ENCODE results near the gene TRIM50.

Gene TRIM50

DNA sequence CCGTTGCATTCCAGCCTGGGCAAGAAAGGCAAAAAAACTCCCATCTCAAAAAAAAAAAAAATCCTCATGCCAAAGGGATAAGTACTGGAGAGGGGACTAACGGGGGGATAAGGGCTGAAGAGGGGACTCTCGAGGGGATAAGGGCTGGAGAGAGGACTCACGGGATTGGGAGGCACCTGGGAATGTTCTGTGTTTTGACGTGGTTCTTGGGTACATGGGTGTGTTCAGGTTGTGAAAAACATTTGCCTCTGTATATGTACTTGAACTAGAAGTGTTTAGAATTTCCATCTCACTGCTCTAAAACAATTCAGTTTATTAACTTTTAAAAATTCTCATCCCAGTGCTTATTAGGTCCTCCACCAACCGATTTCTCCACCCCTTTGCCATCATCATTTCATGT is 4.6 kb upstream of the TRIM50 start:
- TF ChIP-seq GATA3 (IDR thresholded peaks at IDR 0.05; ENCODE audit: low read depth, low read length) (no peak), GATA2 (IDR thresholded peaks at IDR 0.05; ENCODE audit: low read depth, low read length) (no peak)

DNA sequence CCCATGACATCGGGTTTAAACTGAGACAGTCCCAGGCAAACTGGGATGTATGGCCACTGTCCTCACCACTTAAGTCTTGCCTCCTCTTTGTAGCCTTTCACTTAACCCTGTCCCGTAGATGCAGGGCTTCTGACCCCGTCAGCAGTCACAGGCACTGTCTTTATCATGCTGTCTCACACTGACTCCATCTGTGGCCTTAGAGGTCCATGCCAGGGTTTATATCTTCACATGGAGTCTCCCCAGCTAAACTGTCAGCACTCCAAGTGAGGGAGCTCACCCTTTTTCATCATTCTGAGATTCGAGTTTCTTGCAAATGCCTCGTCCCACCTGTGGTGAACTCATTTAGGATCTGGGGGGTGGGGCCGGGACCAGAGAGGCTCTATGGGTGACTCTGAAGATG is 2.9 kb upstream of the TRIM50 start:
- TF ChIP-seq GATA2 (IDR thresholded peaks at IDR 0.05; ENCODE audit: low read depth, low read length): no peak
- TF ChIP-seq GATA3 (IDR thresholded peaks at IDR 0.05; ENCODE audit: low read depth, low read length): no peak

DNA sequence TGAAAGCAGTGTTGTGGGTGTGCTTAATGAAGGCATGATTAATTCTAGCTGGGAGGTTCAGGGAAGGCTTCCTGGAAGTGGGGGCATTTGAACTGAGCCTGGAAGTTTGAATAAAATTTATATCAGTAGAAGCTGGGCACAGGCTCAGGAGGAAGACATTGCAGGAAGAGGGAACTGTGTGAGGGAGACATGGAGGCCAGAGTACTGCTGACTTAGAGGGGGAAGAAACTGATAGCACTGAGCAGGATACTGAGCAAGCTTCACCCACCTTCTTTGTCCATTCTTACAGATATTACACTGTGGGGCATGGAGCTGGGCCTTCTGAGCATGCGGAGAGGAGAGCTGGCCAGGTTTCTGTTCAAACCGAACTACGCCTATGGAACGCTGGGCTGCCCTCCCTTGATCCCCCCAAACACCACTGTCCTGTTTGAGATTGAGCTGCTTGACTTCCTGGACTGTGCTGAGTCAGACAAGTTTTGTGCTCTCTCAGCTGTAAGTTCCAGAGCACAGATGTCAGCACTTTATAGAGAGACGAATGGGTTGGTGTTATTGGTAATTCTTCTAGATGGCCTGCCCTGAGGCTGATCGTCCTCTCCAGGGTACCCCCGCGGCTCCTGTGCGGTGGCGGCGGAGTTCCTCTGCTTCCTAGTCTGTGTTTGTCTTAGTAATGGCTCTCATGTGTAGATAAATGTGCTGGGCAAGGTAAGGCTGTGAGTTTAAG is 2.1 kb upstream of the TRIM50 start:
- TF ChIP-seq GATA2 (IDR thresholded peaks at IDR 0.05; ENCODE audit: low read depth, low read length): no peak
- no peak for TF ChIP-seq GATA3 (IDR thresholded peaks at IDR 0.05; ENCODE audit: low read depth, low read length)

DNA sequence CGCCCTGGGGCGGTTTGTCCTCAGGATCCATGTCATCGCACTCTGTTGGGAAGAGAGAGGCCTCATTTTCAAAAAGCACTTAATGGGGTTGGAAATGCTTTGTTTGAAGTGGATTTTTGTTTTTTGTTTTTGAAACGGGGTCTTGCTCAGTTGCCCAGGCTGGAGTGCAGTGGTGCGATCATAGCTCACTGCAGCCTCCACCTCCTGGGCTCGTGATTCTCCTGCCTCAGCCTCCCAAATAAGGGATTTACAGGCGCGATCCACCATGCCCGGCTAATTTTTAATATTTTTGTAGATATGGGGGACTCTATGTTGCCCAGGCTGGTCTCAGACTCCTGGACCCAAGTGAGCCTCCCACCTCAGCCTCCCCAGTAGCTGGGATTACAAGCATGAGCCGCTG is 814 bp upstream of the TRIM50 start:
- TF ChIP-seq GATA3 (IDR thresholded peaks at IDR 0.05; ENCODE audit: low read depth, low read length): no peak
- TF ChIP-seq GATA2 (IDR thresholded peaks at IDR 0.05; ENCODE audit: low read depth, low read length): no peak

DNA sequence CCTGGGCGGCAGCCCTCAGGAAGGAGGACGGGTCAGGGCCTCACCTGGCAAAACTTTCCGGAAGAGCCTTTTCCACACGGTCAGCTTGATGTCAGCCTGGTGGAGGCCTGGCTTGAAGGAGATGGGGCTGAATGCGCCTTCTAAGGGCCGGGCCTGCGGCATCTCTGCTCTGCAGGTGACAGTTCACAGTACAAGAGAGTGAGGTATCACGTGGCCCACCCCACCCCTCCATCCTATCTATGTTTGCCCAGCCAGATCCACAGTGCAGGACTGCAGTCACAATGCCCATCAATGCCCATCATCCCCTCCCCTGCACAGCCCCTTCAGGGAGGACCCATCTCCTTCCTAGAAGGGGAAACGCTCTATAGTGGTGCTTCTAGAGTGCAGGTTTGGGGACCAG is 11.4 kb downstream of the TRIM50 start:
- TF ChIP-seq GATA3 (IDR thresholded peaks at IDR 0.05; ENCODE audit: low read depth, low read length): no peak
- TF ChIP-seq GATA2 (IDR thresholded peaks at IDR 0.05; ENCODE audit: low read depth, low read length): no peak

DNA sequence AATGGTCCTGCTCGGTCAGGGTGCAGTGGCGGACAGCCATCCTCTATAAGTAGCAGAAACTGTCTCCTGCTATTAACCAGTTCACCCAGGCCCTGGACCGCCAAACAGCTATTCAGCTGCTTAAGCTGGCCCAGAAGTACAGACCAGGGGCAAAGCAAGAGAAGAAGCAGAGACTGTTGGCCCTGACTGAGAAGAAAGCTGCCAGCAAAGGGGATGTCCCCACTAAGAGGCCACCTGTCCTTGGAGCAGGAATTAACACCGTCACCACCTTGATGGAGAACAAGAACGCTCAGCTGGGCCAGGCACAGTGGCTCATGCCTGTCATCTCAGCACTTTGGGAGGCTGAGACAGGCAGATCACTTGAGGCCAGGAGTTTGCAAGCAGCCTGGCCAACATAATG is 13.6 kb downstream of the TRIM50 start:
- TF ChIP-seq GATA3 (IDR thresholded peaks at IDR 0.05; ENCODE audit: low read depth, low read length): no peak

DNA sequence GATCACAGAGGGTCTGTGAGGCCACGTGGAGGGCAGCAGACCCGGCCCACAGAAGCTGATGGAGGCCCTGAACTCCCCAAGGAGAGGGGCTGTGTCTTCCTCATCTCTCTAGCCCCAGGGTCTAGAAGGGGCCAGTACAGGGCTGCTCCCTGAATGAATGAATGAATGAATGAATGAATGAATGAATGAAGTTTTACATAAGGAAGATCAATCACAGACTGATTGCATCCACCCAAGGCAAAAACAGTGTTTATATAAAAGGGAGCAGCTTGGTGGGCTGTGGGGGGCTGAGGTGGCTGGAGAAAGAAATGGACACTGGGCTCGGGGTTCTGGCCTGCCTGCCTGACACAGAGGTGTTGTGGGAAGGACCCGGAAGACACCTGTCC is 14.4 kb downstream of the TRIM50 start:
- no peak for TF ChIP-seq GATA3 (IDR thresholded peaks at IDR 0.05; ENCODE audit: low read depth, low read length)
- TF ChIP-seq GATA2 (IDR thresholded peaks at IDR 0.05; ENCODE audit: low read depth, low read length): no peak

DNA sequence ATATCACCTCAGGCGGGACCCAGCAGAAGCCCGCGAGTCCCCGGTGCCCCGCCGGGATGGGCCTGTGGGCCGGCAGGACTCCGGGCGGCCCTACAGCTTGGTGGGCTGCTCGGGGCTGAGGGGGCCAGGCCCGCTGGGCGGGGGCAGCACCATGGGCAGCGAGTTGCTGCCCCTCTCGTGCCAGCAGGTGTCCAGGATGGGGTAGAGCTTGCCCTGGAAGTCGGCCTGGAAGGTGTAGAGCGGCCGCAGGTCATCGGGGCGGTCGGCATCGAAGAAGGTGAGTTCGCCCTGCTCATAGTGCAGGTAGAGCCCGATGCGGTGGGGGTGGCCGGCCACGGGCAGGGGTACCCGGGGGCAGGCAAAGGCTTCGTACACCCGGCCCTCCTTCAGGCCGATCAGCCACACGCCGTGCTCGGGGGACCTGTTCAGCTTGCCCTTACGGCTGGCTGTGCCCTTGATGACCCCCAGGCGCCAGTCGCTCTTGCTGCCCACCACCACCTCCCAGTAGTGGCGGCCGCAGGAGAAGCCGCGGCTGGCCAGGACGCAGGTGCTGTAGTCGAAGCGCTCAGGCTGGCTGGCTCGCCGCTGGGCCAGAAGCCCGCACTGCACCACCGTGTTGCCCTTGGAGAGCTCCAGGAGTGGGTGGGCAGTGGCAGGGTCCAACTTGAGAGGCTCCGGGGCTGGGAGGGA is 14.9 kb downstream of the TRIM50 start:
- TF ChIP-seq GATA2 (IDR thresholded peaks at IDR 0.05; ENCODE audit: low read depth, low read length): no peak
- TF ChIP-seq GATA3 (IDR thresholded peaks at IDR 0.05; ENCODE audit: low read depth, low read length): no peak

DNA sequence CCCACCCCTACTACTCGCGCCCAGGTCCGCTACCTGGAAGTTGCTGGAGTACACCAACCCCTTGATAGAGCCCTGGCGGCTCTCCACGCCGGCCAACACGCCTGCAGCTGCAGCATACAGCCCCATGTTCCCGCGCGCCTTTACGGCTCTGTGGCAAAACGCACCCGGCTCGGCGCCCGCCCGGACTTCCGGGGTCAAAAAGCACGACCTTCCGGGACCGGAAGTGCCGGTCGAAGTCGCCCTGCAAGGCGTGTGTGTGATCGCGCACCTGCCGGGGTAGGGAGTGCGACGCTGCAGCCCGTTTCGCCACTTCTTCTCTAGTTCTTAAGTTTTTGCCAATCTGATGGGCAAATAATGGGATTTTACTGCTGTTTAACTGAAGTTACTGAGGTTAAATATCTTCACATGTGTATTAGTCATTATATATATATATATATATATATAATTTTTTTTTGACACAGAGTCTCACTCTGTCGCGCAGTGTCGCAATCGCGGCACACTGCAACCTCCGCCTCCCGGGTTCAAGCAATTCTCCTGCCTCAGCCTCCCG is 19.1 kb downstream of the TRIM50 start, which contains the start of gene NSUN5:
Gene NSUN5 (minus strand): TSS at position 162 of the 550 bp plus-strand sequence. CDS start 36 bp downstream, at position 126.
- TF ChIP-seq GATA2 (IDR thresholded peaks at IDR 0.05; ENCODE audit: low read depth, low read length): no peak
- TF ChIP-seq GATA3 (IDR thresholded peaks at IDR 0.05; ENCODE audit: low read depth, low read length): no peak

DNA sequence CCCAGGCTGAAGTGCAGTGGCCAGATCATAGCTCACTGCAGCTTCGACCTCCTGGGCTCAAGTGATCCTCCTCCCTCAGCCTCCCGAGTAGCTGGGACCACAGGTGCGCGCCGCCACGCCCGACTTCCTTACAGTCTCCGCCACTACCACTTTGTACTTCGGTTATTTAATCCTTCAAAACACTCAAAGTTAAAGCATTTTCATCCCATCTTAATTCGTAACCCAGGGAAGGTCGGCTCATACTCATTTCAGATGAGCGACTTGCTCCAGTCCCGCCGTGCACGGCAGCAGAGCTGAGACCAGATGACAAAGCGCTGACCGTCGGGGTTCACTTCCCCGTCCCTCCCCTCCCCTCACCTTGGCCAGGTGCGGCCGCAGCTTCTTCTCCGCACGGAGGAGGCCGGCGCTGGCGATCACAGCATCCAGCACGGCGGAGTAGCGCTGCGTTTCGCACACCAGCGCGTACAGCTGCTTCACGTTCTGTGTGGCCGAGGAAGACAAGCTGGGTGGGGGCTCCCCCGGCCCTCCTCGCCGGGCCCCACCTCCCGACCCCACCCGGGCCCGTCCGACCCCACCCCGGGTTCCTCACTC is 19.7 kb downstream of the TRIM50 start:
- TF ChIP-seq GATA2 (IDR thresholded peaks at IDR 0.05; ENCODE audit: low read depth, low read length): no peak
- TF ChIP-seq GATA3 (IDR thresholded peaks at IDR 0.05; ENCODE audit: low read depth, low read length): no peak

DNA sequence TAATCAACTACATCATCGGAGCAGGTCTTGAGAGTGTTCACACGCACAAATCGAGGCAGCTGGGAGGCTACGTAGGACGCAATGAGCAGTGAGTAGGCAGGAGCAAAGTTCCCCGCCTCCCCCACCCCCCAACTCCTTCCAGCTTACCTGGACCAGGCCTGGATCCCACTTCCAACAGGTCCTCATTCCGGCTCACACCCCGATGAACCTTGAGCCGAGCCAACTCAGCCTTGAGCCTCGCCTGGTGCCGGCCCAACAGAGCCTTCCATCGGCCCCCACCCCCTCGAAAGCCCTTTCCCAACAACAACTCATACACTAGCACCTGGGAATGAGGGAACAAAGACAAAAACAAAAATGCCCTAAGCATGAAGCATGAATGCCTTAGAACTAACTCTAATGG is 20.4 kb downstream of the TRIM50 start:
- TF ChIP-seq GATA3 (IDR thresholded peaks at IDR 0.05; ENCODE audit: low read depth, low read length): no peak
- no peak for TF ChIP-seq GATA2 (IDR thresholded peaks at IDR 0.05; ENCODE audit: low read depth, low read length)

DNA sequence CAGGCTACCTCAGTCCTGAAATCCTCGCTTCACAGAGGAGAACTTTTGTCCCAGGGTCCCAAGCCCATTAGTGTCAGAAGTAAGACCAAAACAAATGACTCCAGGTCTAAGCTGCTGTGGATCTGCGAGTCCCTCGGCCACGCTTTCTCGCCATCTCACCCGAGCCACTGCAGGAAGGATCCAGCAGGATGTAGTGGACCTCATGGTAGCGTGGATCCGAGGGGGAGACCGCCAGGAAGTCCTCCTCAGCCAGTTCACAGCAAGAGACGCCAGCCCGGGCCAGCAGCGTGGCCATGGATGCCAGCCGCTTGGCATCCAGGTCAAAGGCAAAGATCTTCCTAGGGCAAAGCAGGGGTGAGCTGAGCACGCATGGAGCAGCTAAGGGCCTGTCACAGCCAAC is 23.8 kb downstream of the TRIM50 start:
- no peak for TF ChIP-seq GATA2 (IDR thresholded peaks at IDR 0.05; ENCODE audit: low read depth, low read length)
- no peak for TF ChIP-seq GATA3 (IDR thresholded peaks at IDR 0.05; ENCODE audit: low read depth, low read length)

DNA sequence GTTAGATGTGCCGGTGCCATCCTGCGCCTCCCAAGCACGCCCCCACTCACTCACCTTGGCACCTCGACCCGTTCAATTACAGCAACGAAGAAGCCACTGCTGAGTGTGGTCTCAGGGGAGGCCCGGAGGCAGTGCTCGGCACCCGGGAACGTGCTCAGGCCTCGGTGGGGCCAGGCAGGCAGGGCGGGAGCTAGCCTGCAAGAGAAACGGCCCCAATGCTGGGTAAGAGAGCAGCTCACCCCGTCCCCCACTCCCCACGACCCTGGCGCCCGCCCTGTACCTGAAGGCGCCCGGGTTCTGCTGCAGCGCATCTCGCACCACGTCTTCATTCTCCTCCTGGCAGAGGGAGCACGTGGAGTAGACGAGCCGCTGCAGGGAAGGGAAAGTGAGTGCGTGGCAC is 24.3 kb downstream of the TRIM50 start:
- TF ChIP-seq GATA2 (IDR thresholded peaks at IDR 0.05; ENCODE audit: low read depth, low read length) (no peak), GATA3 (IDR thresholded peaks at IDR 0.05; ENCODE audit: low read depth, low read length) (no peak)

Measured in SH-SY5Y (cell line).